Hepatocyte (in vitro differentiated cells): ENCODE measurements around the gene FCHO1. TPM values are rescaled to one million over a fixed set of nuclear protein-coding genes. Genes with fewer than 3 reads are reported as not detected.

Experiments used
- DNase-seq: peaks from one replicate; pipeline ENCODE4 v3.0.0-alpha.2; 2016; ENCODE audit warnings: low spot score
- H2AFZ ChIP-seq: fragments of 200-600 bp; sonication (generic); 2 replicates; pipeline ENCODE4 v1.6.0; 2016; ENCODE audit warnings: antibody characterized with exemption, mild to moderate bottlenecking
- H3K27ac ChIP-seq: fragments of 200-600 bp; sonication (generic); 2 replicates; pipeline ENCODE4 v1.5.1; 2016; ENCODE audit warnings: mild to moderate bottlenecking
- H3K27me3 ChIP-seq: fragments of 200-600 bp; sonication (generic); 2 replicates; pipeline ENCODE4 v1.6.1; 2016
- H3K36me3 ChIP-seq: fragments of 200-600 bp; sonication (generic); replicated peaks from 2 replicates; pipeline ENCODE4 v1.5.1; 2016; ENCODE audit warnings: low read depth; ENCODE audit not compliant: insufficient read depth
- H3K4me1 ChIP-seq: fragments of 200-600 bp; sonication (generic); 2 replicates; pipeline ENCODE4 v1.5.1; 2016; ENCODE audit warnings: mild to moderate bottlenecking, moderate library complexity; ENCODE audit not compliant: insufficient read depth
- H3K4me2 ChIP-seq: fragments of 200-600 bp; sonication (generic); 2 replicates; pipeline ENCODE4 v1.6.0; 2016
- H3K4me3 ChIP-seq: fragments of 200-600 bp; sonication (generic); 2 replicates; pipeline ENCODE4 v1.5.1; 2016; ENCODE audit warnings: mild to moderate bottlenecking
- H3K79me2 ChIP-seq: fragments of 200-600 bp; sonication (generic); 2 replicates; pipeline ENCODE4 v1.6.0; 2017; ENCODE audit warnings: mild to moderate bottlenecking
- H3K9me2 ChIP-seq: fragments of 200-600 bp; sonication (generic); replicated peaks from 2 replicates; pipeline ENCODE4 v1.6.0; 2017; ENCODE audit warnings: mild to moderate bottlenecking; ENCODE audit not compliant: insufficient read depth
- H3K9me3 ChIP-seq: fragments of 200-600 bp; sonication (generic); 2 replicates; pipeline ENCODE4 v1.5.1; 2016; ENCODE audit warnings: low read depth, mild to moderate bottlenecking
- H4K20me1 ChIP-seq: fragments of 200-600 bp; sonication (generic); 2 replicates; pipeline ENCODE4 v1.6.0; 2016; ENCODE audit warnings: mild to moderate bottlenecking; ENCODE audit not compliant: insufficient read depth, poor library complexity, severe bottlenecking
- EZH2 ChIP-seq: fragments of 200-600 bp; sonication (generic); IDR thresholded peaks from 2 replicates; pipeline ENCODE4 v1.6.1; 2016; ENCODE audit warnings: antibody characterized with exemption, mild to moderate bottlenecking, borderline replicate concordance
- EZH2phosphoT487 ChIP-seq: fragments of 200-600 bp; sonication (generic); IDR thresholded peaks from one replicate; pipeline ENCODE4 v1.6.1; 2018; ENCODE audit warnings: antibody characterized with exemption, mild to moderate bottlenecking, low read depth, moderate library complexity; ENCODE audit not compliant: unreplicated experiment, severe bottlenecking
- WGBS: methylation state at CpG from one replicate; pipeline ENCODE4 v1.1.6; 2016; ENCODE audit warnings: low lambda C conversion rate; ENCODE audit errors: missing lambda C conversion rate; 5-methylcytosine and 5-hydroxymethylcytosine counted together
- polyA plus RNA-seq: library from polyadenylated mRNA; unstranded; fragments of >200 nt; fragmentation: Nextera tagmentation; extraction: Ambion mirVana; gene quantifications from 2 replicates; pipeline ENCODE4 v1.2.1, GENCODE V29; 2016
- total RNA-seq: library from RNA; depleted of rRNA; stranded (reverse); fragments of >200 nt; gene quantifications from 2 replicates; pipeline ENCODE4 v1.2.3, GENCODE V29; 2014
- TF ChIP-seq, protein P1 (sequence below): fragments of 200-600 bp; sonication (generic); IDR thresholded peaks from 2 replicates; pipeline ENCODE4 v1.5.1; 2016; ENCODE audit warnings: antibody characterized with exemption, mild to moderate bottlenecking; ENCODE audit not compliant: poor library complexity

Gene FCHO1
- total and polyA plus RNA-seq, 2 experiments from 2014 or later, result 1.9 to 2.1 TPM

DNA sequence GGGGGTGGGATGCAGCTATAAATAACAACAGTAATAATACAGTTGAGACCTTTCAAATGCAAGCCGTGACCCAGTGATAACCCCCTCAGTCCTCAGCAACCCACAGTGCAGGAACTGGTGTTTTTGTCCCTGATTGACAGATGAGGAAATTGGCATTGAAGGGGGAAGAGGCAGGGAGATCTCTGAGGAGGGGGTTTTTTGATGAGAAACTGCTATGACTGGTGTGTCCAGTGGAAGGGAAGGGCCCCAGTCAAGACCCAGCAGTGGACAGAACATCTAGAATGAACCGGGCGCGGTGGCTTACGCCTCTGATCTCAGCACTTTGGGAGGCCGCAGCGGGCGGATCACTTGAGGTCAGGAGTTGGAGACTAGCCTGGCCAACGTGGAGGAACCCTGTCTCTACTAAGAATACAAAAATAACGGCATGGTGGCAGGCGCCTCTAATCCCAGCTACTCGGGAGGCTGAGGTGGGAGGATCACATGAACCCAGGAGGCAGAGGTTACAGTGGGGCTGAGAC, 30.1 kb upstream of the FCHO1 start:
- no peak for DNase-seq
- no peaks in the 10 kb centered on the region for H3K27me3 ChIP-seq
- peak overlapping the region; percentile 98 for H3K4me2 ChIP-seq
- TF ChIP-seq, protein P1, sequence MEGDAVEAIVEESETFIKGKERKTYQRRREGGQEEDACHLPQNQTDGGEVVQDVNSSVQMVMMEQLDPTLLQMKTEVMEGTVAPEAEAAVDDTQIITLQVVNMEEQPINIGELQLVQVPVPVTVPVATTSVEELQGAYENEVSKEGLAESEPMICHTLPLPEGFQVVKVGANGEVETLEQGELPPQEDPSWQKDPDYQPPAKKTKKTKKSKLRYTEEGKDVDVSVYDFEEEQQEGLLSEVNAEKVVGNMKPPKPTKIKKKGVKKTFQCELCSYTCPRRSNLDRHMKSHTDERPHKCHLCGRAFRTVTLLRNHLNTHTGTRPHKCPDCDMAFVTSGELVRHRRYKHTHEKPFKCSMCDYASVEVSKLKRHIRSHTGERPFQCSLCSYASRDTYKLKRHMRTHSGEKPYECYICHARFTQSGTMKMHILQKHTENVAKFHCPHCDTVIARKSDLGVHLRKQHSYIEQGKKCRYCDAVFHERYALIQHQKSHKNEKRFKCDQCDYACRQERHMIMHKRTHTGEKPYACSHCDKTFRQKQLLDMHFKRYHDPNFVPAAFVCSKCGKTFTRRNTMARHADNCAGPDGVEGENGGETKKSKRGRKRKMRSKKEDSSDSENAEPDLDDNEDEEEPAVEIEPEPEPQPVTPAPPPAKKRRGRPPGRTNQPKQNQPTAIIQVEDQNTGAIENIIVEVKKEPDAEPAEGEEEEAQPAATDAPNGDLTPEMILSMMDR, result no peak
- TF ChIP-seq EZH2 (no peak), EZH2phosphoT487 (no peak)
- 90% methylated on average over 12 of the region's 12 CpGs for WGBS
- peaks cover 15% of the 10 kb centered on the region for H4K20me1 ChIP-seq
- no peaks in the 10 kb centered on the region for H3K9me3 ChIP-seq
- no peaks in the 10 kb centered on the region for H3K36me3 ChIP-seq
- H3K27ac ChIP-seq, result no peak overlapping the region
- peaks cover 12% of the 10 kb centered on the region for H3K4me1 ChIP-seq
- H3K79me2 ChIP-seq, result peaks cover 26% of the 10 kb centered on the region
- H3K4me3 ChIP-seq, result no peak overlapping the region
- H2AFZ ChIP-seq, result no peak overlapping the region
- H3K9me2 ChIP-seq, result no peaks in the 10 kb centered on the region

DNA sequence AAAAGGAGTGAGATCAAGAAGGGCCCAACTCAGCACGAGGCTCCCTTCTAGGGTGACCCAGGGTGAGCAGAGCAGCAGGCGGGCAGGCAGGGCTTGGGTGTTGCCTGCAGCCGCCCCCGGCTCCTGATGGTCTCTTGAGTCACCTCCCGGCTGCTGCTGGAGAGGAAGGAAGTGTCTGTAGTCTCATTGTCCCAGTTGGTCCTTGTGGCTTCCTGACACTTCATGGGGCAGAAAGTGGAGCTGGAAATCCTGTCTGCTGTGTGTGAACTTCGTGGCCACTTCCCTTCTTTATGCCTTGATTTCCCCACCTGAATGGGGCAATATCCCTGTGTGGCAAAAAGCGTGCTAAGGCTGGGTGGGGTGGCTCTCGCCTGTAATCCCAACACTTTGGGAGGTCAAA, 29.5 kb upstream of the FCHO1 start:
- TF ChIP-seq EZH2, result no peak
- no peak for TF ChIP-seq EZH2phosphoT487
- TF ChIP-seq, protein P1, result no peak
- H3K9me2 ChIP-seq, result no peaks in the 10 kb centered on the region
- H3K4me1 ChIP-seq, result peaks cover 12% of the 10 kb centered on the region
- H3K4me2 ChIP-seq, result no peak overlapping the region
- H2AFZ ChIP-seq, result no peak overlapping the region
- H3K27ac ChIP-seq, result no peak overlapping the region
- H3K4me3 ChIP-seq, result no peak overlapping the region
- 86% methylated on average over 8 of the region's 8 CpGs for WGBS
- no peaks in the 10 kb centered on the region for H3K27me3 ChIP-seq
- peaks cover 26% of the 10 kb centered on the region for H3K79me2 ChIP-seq
- no peaks in the 10 kb centered on the region for H3K9me3 ChIP-seq
- no peaks in the 10 kb centered on the region for H3K36me3 ChIP-seq
- peaks cover 15% of the 10 kb centered on the region for H4K20me1 ChIP-seq
- DNase-seq, result no peak

- H4K20me1 ChIP-seq, result peaks cover 15% of the 10 kb centered on the region
- peaks cover 12% of the 10 kb centered on the region for H3K4me1 ChIP-seq
- H3K9me2 ChIP-seq, result no peaks in the 10 kb centered on the region
- 93% methylated on average over 11 of the region's 12 CpGs for WGBS
- no peak overlapping the region for H3K27ac ChIP-seq
- TF ChIP-seq EZH2 (no peak), EZH2phosphoT487 (no peak)
- TF ChIP-seq, protein P1, result no peak
- H2AFZ ChIP-seq, result no peak overlapping the region
- DNase-seq, result no peak
- no peaks in the 10 kb centered on the region for H3K9me3 ChIP-seq
- H3K4me3 ChIP-seq, result no peak overlapping the region
- H3K27me3 ChIP-seq, result no peaks in the 10 kb centered on the region
- H3K79me2 ChIP-seq, result peaks cover 26% of the 10 kb centered on the region
- H3K36me3 ChIP-seq, result no peaks in the 10 kb centered on the region
- no peak overlapping the region for H3K4me2 ChIP-seq
Observed at GRCh38 chr19:17722655-17723240, 28.5 kb upstream of the FCHO1 start.
